GM19193 (cell line): ENCODE data around the gene SNRK.

Source experiments
- POLR2A ChIP-seq: IDR thresholded peaks from 4 replicates; pipeline ENCODE4 v1.6.1; 2011; ENCODE audit not compliant: insufficient read depth, insufficient read length; ENCODE audit errors: extremely low read depth

SNRK gene

DNA sequence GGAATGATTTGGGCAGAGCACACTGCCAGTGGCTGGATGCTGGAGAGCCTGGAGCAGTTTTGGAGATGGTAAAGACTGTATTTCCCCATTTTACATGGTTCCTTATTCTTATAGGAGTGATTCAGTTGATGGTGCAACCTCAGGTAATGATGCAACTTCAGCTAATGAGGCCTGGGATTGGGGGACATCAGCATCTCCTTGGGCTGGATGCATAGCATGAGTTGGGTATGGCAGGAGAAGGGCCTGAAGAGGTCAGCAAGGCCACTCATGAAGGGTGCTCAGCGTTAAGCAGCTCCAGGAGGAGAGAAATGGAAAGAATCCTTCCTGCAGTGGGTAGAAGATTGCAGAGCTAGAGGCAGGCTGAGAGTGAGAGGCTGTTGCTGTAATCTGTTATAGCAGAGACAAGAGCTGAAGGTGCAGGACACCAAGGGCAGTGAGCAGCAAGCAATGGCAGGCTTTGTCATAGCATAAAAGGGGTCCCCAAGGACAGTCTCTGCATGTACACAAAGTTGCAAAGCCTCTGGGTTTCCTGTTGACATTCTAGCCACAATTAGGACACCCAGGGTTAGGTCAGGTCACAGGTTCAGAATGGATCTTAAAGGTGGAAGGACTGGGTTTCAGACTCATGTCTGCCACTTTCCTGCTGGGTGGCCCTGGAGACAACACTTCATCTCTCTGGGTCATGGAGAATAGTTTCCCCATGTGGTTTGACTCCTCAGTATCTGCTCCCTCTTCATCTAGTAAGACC is 29.5 kb upstream of the SNRK start:
- TF ChIP-seq POLR2A: no peak

DNA sequence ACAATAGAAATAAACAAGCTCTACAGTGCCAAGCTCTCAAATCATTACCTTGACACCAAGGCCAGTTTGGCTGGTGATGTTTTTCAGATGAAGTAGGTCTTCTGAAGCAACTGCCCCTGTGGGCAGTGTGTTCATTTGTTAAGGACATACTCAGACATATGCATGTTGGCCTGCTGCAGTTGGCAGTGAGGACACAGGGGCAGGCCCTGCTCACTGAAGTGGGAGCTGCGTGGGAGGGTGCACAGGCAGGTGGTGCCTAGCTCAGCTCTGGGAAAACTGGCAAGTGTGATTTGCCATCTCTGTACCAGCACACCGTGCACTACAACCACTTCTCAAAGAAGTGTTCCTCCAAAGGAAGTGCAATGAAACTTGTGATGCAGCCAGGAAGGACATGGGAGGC is 28.5 kb upstream of the SNRK start:
- TF ChIP-seq POLR2A: no peak

DNA sequence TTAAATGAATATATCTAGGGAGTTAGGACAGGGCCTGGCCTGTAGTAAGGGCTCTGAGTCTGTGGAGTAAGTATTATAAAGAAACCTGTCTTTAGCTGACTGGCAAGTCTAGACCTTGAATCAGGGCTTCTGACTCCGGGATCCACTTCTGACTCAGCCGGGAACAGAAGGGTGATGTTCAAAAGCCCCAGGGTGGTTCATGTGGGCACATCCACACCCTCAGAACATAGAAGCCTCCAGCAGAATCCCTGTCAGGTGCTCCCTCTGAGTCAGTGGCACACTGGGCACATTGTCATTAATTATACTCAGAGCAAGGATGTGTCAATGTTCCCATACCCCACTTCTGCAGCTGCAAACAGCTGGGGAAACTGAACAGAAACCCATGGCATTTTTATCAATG is 26.7 kb upstream of the SNRK start:
- TF ChIP-seq POLR2A: no peak

DNA sequence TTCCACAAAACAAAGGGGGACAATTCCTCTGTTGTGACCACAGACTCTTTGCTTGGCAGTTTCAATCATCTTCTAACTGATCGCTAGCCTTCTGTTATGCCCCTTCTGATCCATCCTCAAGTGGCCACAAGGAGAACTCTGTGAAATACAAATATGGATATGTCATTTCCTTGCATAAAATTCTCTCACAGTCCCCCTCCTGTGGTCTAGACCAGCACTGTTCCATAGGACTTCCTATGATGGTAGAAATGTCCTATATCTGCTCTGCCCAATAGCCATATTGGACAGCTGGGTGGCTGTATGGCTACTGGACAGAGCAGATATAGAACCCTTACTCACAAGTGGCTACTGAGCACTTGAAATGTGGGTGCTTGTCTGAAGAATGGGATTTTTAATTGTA is 25.9 kb upstream of the SNRK start:
- no peak for TF ChIP-seq POLR2A

DNA sequence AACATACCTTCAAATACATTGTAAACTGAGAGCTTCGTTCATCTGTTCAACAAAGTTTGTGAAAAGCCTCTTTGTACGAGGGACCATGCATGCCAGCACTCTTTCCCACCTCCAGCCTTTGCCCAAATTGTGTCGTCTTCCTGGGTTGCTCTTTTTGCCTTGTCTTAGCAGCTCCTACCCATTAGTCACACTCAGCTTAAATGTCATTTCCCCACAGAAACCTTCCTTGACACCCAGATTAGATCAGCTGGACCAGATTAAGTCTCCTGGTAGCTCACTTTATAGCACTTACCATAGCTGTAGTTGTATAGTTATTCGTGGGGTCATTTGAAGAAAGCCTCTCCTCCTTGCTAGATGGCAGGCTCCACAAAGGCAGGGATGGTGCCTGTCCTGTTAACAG is 24.1 kb upstream of the SNRK start:
- no peak for TF ChIP-seq POLR2A

DNA sequence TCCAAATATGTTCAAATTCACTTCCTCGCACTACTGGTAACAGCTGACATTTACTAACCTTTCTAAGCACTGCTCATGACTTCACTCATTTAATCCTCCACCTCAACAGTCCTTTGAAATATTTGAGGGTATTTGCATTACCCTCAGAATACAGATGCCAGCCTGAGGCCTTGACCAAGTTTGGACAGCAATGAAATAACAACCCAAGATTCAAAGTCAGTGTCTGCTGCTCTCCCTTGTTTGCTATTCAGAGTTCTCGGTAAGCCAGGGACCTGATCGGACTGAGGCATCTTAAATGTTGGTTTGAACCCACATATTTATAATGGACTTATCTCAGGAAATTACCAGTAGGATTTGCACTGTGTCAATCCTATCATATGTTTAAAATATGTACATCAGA is 19.9 kb upstream of the SNRK start:
- TF ChIP-seq POLR2A: no peak

DNA sequence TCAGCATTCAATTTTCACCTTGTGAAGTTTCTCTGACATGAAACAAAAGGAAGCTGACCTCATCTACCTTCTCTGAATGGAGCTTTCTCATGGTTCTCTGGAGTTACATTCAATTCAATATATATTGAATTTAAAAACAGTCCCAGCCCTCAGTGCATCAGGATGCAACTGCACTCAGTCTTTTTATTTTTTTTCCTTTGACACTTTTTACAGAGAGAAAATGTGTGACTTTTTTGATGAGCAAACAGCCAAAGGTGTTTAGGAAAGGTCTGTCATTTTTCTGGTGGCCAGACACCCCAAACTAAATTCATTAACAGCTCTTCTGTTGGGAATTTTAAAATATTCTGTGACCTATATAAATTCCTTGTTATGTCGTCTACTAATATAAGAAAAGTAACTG is 19.3 kb upstream of the SNRK start:
- TF ChIP-seq POLR2A: no peak

DNA sequence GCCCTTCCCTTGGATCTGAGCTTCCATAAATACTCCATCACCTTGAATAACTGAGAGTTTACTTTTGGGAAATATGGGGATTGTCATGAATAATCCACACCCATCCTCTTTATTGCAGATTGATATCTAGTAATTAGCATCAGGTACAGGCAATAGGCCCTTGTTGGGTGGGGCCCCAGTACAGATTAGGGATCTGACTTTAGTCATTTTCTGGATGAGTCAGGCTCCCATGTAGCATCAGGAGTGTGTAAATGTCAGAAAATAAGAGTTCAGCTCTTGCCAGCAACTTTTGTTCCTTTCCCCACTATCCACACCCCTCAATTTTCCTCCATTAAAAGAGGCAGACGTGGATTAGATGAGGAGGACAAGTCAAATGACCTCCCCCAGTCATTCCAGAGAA is 17.7 kb upstream of the SNRK start:
- TF ChIP-seq POLR2A: no peak

DNA sequence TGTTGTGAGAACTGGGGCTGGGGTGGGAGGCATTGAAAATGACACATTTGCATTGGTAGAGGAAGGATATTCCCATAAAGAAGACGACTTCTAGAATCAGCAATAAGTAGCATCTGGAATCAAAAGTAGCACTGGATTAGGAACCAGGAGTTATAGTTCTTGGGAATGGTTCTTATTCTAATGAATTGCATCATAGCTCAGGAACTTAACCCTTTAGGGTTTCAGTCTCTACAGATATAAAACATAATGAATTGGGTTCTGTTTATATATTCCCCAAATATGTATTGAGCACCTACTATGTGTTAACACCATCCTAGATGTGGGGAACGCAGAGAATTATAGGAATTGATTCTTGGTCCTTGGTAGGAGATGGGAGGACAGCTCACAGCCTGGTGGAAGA is 16.3 kb upstream of the SNRK start:
- TF ChIP-seq POLR2A: no peak

DNA sequence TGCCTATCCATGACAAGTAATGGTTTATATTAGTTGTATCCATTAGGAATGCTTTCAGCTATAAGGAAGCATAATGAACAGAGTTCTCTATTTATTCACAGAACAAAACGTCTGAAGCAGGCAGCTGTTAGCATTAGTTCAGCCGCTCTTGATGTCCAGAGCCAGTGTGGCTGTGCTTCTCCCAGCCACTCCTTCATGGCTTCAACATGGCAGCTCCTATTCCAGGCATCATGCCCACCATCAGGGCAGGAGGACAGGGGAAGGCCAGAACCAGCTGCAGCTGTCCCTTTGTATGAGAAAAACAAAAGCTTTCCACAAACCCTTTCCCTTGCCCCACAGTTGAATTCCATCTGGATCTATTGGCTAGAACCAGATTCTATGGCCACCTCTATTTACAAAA is 12.9 kb upstream of the SNRK start:
- no peak for TF ChIP-seq POLR2A

DNA sequence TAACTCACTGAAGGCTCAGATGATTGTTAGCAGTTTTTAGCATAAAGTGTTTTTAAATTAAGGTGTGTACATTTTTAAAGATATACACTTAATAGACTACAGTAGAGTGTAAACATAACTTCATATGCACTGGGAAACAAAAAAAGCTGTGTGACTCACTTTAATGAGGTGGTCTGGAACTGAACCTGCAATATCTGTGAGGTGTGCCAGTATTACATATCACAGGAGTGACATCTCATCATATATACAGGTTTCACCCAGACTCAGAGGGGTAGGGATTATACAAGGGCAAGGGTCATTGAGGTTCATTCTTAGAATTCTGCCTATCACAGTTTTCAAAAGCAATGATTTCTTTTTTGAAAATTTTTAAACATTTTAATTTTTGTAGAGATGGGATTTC is 7.3 kb upstream of the SNRK start:
- TF ChIP-seq POLR2A: no peak

DNA sequence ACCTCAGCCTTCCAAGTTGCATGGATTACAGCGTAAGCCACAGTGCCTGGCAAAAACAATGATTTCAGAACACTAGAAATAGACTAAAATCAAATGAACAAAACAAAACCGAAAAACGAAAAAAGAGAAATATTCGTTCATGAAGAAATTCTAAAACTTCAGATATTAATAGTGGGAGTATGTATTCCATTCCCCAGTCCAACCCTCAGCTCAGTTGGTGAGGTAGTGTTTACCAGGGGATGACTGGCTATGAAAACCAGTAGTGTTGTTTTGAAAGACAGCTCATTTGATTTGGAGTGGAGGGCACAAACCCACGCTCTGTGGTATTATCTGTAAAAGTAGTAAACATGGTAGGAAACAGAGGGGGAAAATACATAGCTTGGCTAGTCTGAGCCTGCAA is 6.8 kb upstream of the SNRK start:
- TF ChIP-seq POLR2A: no peak

DNA sequence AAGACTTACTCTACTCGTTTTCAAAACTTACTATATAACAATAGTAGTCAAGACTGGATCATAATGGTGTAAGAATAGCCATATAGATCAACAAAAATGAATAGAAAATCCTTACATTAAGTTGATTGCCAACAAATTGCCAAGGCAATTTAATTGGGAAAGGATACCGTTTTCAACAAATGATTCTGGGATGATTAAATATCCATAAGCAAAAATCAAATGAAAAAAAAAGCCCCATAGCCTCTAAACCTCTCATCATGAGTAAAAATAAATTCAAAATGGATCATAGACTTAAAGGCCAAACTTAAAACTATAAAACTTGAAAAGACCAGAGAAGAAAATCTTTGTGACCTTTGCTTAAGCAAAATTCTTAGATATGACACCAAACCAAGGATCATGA is 5.3 kb upstream of the SNRK start:
- TF ChIP-seq POLR2A: no peak

DNA sequence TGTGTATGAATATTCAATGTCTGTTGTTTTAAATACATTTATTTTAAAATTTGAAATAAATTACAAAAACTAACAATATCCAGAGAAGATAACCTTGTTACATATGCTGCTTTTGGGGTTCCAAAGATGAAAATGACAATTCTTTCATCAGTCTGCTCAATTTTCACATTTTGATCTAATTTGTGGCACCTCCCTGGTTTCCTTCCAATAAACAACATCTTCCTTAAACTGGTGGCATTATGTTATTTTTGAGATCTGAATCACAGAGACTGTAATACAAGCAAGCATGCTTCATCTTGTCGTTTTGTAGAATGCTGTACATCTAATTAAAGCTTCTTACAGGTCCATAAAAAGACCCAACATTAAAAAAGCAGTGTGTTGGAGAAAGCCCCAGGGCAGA is 2.2 kb upstream of the SNRK start:
- no peak for TF ChIP-seq POLR2A

DNA sequence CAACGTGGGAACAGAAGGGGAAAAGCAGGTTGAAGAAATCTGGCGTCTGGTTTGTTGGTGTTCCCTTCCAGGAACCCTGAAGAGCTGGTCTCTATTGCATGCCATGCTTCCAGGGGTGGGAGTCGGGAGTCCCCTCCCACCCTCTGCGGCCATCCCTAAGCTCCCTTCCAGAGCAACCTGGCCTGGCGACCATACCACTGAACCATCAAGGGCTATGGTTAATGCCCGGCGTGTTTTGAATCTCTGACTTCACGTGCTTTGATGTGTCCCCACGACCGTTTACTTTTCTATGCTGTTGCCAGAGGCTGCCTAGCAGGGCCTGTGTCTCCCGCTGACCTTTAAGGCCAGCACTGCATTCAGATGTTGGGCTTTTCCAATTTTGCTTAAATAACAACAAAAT is 696 bp upstream of the SNRK start:
- no peak for TF ChIP-seq POLR2A

DNA sequence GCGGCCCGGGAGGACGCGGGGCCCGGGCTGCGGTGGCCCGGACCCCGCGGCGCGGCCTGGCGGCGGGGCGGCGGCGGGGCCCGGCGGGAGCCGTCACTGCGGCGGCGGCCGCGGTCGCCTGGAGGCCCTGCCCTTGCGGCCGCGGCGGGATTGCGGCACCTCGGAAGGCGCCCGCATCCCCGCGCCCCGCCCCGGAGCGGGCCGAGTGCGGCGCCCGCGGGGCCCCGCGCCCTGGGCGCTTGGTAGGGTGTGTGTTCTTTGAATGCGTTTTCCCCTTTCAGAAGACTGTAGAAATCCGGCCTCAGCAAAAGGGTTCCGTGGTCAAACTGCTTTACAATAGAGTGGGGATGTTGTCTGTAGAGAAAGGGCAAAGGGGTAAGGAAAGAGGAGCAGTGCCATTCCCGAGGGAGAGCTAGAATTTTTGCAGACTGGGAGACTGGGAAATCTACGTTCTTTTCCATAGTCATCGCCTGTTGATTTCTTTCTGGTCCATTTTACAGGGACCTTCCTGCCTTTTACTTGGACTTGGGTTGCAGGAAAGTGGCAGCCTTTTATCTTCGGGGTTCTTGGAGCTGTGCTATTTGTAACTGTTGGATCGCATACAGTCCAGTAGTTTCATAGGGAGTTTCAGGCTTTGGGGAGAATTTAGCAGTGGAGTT is 630 bp downstream of the SNRK start:
- TF ChIP-seq POLR2A: no peak

DNA sequence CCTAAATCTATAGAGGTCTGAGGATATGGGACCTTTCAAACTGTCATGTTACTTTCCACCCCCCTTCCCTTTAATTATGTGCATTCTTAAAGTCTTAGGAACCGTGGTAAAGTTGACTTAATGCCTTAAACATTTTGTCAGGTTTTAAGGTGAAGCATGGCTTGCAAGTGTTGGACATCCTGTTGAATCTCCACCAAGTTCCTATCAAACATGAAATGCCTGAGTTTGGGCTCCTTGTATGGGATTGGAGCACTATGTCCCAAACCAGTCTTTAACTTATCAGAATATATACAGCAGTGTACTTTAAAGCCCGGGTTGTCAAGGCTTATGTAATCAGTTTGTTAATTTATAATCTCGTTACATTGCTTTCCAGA is 1.1 kb downstream of the SNRK start:
- TF ChIP-seq POLR2A: no peak
